Naive thymus-derived CD4-positive, alpha-beta T cell (primary cell): ENCODE results near the gene PLEKHM1. TPM values are rescaled to one million over a fixed set of nuclear protein-coding genes. Genes with fewer than 3 reads are reported as not detected.

Experiments
- ATAC-seq: fragments of 150-1000 bp; cut with Tn5 transposase; 2 replicates; pipeline ENCODE4 v1.10.0; 2021; ENCODE audit warnings: mild to moderate bottlenecking, moderate library complexity
- CTCF ChIA-PET: fragments of 350-600 bp; sonication (Branson Sonifier 250); formaldehyde crosslinking; loops from one replicate; lab custom pipeline; 2021; ENCODE audit warnings: antibody characterized with exemption; lab: Charles Lee
- POLR2A ChIA-PET: fragments of 350-600 bp; sonication (Branson Sonifier 250); formaldehyde crosslinking; loops from one replicate; lab custom pipeline; 2021; ENCODE audit warnings: antibody characterized with exemption, inconsistent platforms; lab: Charles Lee
- DNase-seq, 9 donors: peaks; one replicate each; pipeline versions ENCODE4 v3.0.0 to v3.0.0-alpha.2; 2020 to 2022; ENCODE audit warnings: mixed read lengths in 1 of 9
- H3K27ac ChIP-seq: one replicate; pipeline ENCODE4 v1.7.0; 2013; ENCODE audit warnings: mild to moderate bottlenecking, low read depth, low read length, moderate library complexity
- H3K27me3 ChIP-seq, 2 donors: one replicate each; pipeline ENCODE4 v1.7.0; 2013; ENCODE audit warnings: low read length in 2 of 2, mild to moderate bottlenecking in 2 of 2, moderate library complexity in 2 of 2; ENCODE audit not compliant: control insufficient read depth in 2 of 2, insufficient read depth in 2 of 2
- H3K36me3 ChIP-seq, 3 experiments: 1 replicate in 2 of 3; 2 replicates in 1 of 3; pipeline ENCODE4 v1.7.0; 2013; ENCODE audit warnings: low read length in 3 of 3, mild to moderate bottlenecking in 3 of 3, moderate library complexity in 1 of 3; ENCODE audit not compliant: insufficient read depth in 3 of 3, control insufficient read depth in 2 of 3
- H3K4me1 ChIP-seq, 2 donors: one replicate each; pipeline ENCODE4 v1.7.0; 2013; ENCODE audit warnings: low read length in 2 of 2, mild to moderate bottlenecking in 2 of 2, moderate library complexity in 1 of 2; ENCODE audit not compliant: control insufficient read depth in 2 of 2, insufficient read depth in 2 of 2
- H3K4me3 ChIP-seq: 2 replicates; pipeline ENCODE4 v1.7.0; 2013; ENCODE audit warnings: mild to moderate bottlenecking, low read length
- H3K9me3 ChIP-seq, 3 experiments: 1 replicate in 2 of 3; 2 replicates in 1 of 3; pipeline ENCODE4 v1.7.0; 2013; ENCODE audit warnings: low read length in 3 of 3; ENCODE audit not compliant: control insufficient read depth in 2 of 3
- H3K27ac Mint-ChIP-seq, 9 donors: one replicate each; pipeline ENCODE4 v1.8.0; 2020 to 2022; ENCODE audit warnings: mixed read lengths in 9 of 9, mild to moderate bottlenecking in 8 of 9, moderate library complexity in 5 of 9, inconsistent platforms in 2 of 9
- H3K27me3 Mint-ChIP-seq, 5 donors: one replicate each; pipeline ENCODE4 v1.8.0; 2021 to 2022; ENCODE audit warnings: mixed read lengths in 5 of 5, mild to moderate bottlenecking in 1 of 5
- H3K36me3 Mint-ChIP-seq, 5 donors: one replicate each; pipeline ENCODE4 v1.8.0; 2020 to 2022; ENCODE audit warnings: mixed read lengths in 5 of 5, mild to moderate bottlenecking in 3 of 5, inconsistent platforms in 1 of 5
- H3K4me1 Mint-ChIP-seq, 7 donors: one replicate each; pipeline ENCODE4 v1.8.0; 2020 to 2022; ENCODE audit warnings: mixed read lengths in 7 of 7, mild to moderate bottlenecking in 3 of 7, inconsistent platforms in 1 of 7
- H3K4me3 Mint-ChIP-seq, 10 donors: one replicate each; pipeline ENCODE4 v1.8.0; 2020 to 2022; ENCODE audit warnings: mild to moderate bottlenecking in 10 of 10, mixed read lengths in 10 of 10, moderate library complexity in 6 of 10, inconsistent platforms in 2 of 10
- H3K9me3 Mint-ChIP-seq, 11 donors: one replicate each; pipeline ENCODE4 v1.8.0; 2020 to 2022; ENCODE audit warnings: mixed read lengths in 11 of 11, mild to moderate bottlenecking in 4 of 11, inconsistent platforms in 1 of 11, moderate library complexity in 1 of 11
- intact Hi-C, 2 donors: fragments of 100-400 bp; cut with micrococcal nuclease; formaldehyde crosslinking; loops; one replicate each; pipeline ENCODE4 v1.15.1; 2023
- polyA plus RNA-seq, 2 donors: library from polyadenylated mRNA; unstranded; fragments of 300-500 nt; fragmentation: Illumina TruSeq; gene quantifications; one replicate each; pipeline ENCODE4 v1.2.3, GENCODE V29; 2021
- total RNA-seq, 6 experiments: library from RNA in 5 of 6; stranded (reverse) in 5 of 6; gene quantifications; 1 replicate in 5 of 6; 2 replicates in 1 of 6; pipeline ENCODE4 v1.2.3 and lab custom pipeline; 2021 to 2026

The PLEKHM1 gene
- total and polyA plus RNA-seq, 7 experiments from 2014 or later: 11.5 to 111 (median 76.3) TPM

DNA sequence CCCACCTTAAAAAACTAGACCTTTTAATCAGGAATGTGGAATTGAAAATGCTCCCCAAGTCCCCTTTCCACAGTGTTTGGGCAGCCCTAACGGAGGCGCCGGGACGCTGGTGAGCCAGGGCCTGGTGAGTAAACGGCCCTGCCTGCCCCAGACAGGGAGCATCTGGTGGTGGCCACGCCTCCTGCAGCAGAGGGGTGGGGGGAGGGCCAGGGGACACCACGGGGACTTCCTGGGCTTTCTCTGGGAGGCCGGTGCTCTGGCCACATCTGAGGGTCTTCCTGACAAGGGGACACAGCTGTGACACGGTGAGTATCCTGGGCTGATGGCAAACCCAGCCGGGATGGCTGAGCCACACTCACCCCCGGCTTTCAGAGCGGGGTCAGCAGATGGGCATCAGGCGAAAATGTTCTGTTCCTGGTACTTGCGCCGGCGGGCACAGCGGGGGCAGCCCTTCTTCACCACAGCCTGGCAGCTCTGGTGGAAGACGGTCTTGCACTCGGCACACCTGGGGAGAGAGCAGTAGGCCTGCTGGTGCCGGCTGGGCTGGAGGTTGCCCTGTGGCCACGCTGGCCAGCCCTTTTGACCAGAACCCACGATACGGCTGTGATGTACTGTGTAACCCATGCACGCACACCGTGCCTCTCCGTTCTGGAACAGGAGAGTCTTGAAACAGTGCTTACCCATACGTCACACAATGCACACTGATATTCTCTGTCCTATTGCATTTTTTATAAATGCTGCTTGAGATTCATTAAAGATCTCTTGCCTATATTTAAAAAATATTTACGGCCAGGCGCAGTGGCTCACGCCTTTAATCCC, 52.8 kb downstream of the PLEKHM1 start:
- intact Hi-C loops: no loop called here
- ChIA-PET CTCF (no interaction called here), POLR2A (no interaction called here)
- H3K4me3 ChIP-seq: no peak overlapping the region
- H3K4me1 ChIP-seq: no peaks in the 10 kb centered on the region
- ATAC-seq (no peak), DNase-seq (no peak)
- no peaks in the 10 kb centered on the region for H3K27me3 ChIP-seq
- Mint-ChIP-seq H3K4me3 (no peak overlapping the region), H3K27me3 (no peaks in the 10 kb centered on the region), H3K27ac (peak overlapping the region in 1 of 9 donors; percentile 26), H3K36me3 (peaks cover 0 to 6% (median 0%) of the 10 kb centered on the region in 5 donors), H3K4me1 (peaks cover 0 to 22% (median 9%) of the 10 kb centered on the region in 7 donors), H3K9me3 (no peaks in the 10 kb centered on the region)
- H3K27ac ChIP-seq: no peak overlapping the region
- H3K36me3 ChIP-seq: peaks cover 0 to 39% (median 0%) of the 10 kb centered on the region in 3 experiments
- no peaks in the 10 kb centered on the region for H3K9me3 ChIP-seq

- peaks cover 0 to 17% (median 9%) of the 10 kb centered on the region in 7 donors for H3K4me1 Mint-ChIP-seq
- Histone ChIP-seq H3K27ac (no peak overlapping the region), H3K4me3 (no peak overlapping the region), H3K36me3 (peaks cover 0 to 39% (median 0%) of the 10 kb centered on the region in 3 experiments), H3K27me3 (no peaks in the 10 kb centered on the region), H3K9me3 (no peaks in the 10 kb centered on the region), H3K4me1 (no peaks in the 10 kb centered on the region)
- no peak overlapping the region for H3K4me3 Mint-ChIP-seq
- no peak for ATAC-seq
- H3K27me3 Mint-ChIP-seq: no peaks in the 10 kb centered on the region
- POLR2A ChIA-PET: no interaction called here
- no peaks in the 10 kb centered on the region for H3K9me3 Mint-ChIP-seq
- H3K36me3 Mint-ChIP-seq: peaks cover 0 to 6% (median 0%) of the 10 kb centered on the region in 5 donors
- intact Hi-C loops: no loop called here
- no peak for DNase-seq
- CTCF ChIA-PET: no interaction called here
- no peak overlapping the region for H3K27ac Mint-ChIP-seq
These were observed 53.7 kb downstream of the PLEKHM1 start for GRCh38 chr17:45436625-45437464.

- no peak overlapping the region for H3K27ac ChIP-seq
- POLR2A ChIA-PET: no interaction called here
- H3K36me3 Mint-ChIP-seq: peaks cover 0 to 6% (median 0%) of the 10 kb centered on the region in 5 donors
- H3K36me3 ChIP-seq: peaks cover 0 to 39% (median 0%) of the 10 kb centered on the region in 3 experiments
- H3K4me1 ChIP-seq: peaks cover 0 to 1% of the 10 kb centered on the region in 2 donors
- intact Hi-C loops: no loop called here
- CTCF ChIA-PET: no interaction called here
- no peaks in the 10 kb centered on the region for H3K9me3 Mint-ChIP-seq
- H3K27me3 Mint-ChIP-seq: no peaks in the 10 kb centered on the region
- no peak overlapping the region for H3K4me3 Mint-ChIP-seq
- H3K27me3 ChIP-seq: no peaks in the 10 kb centered on the region
- ATAC-seq (no peak), DNase-seq (no peak)
- H3K27ac Mint-ChIP-seq: peak overlapping the region in 1 of 9 donors; percentile 10
- peaks cover 2 to 14% (median 11%) of the 10 kb centered on the region in 7 donors for H3K4me1 Mint-ChIP-seq
- H3K4me3 ChIP-seq: no peak overlapping the region
- H3K9me3 ChIP-seq: no peaks in the 10 kb centered on the region
These were observed 54.4 kb downstream of the PLEKHM1 start for GRCh38 chr17:45436161-45436560.

DNA sequence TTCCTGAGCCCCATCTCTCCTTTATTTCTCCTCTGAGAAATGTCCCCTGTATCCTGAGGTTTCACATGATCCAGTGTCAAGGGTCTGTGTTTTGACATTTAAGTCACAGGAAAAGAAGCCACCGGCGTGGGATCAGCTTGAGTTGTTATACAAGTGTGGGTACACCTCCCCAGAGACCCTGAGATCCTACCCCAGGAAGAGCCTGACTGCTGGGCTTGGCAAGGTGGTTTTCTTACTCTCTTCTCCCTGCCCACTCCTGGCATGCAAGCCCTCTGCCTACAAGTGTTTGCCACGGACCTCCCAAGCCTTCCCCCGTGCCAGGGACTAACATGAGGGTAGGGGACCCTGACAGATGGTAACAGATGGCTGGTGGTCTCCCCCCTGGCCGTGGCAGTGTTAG, 55.0 kb downstream of the PLEKHM1 start:
- peaks cover 0 to 39% (median 0%) of the 10 kb centered on the region in 3 experiments for H3K36me3 ChIP-seq
- ATAC-seq: no peak
- no peak overlapping the region for H3K27ac ChIP-seq
- DNase-seq: no peak
- H3K9me3 Mint-ChIP-seq: no peaks in the 10 kb centered on the region
- H3K27ac Mint-ChIP-seq: peak overlapping the region in 8 of 9 donors; percentile 29 to 93 (median 61)
- H3K4me1 ChIP-seq: peaks cover 0 to 6% of the 10 kb centered on the region in 2 donors
- H3K36me3 Mint-ChIP-seq: peaks cover 0 to 6% (median 0%) of the 10 kb centered on the region in 5 donors
- no peaks in the 10 kb centered on the region for H3K9me3 ChIP-seq
- H3K4me3 ChIP-seq: no peak overlapping the region
- no peaks in the 10 kb centered on the region for H3K27me3 ChIP-seq
- H3K4me1 Mint-ChIP-seq: peaks cover 9 to 15% (median 13%) of the 10 kb centered on the region in 7 donors
- ChIA-PET POLR2A (no interaction called here), CTCF (no interaction called here)
- intact Hi-C loops: no loop called here
- H3K4me3 Mint-ChIP-seq: no peak overlapping the region
- H3K27me3 Mint-ChIP-seq: no peaks in the 10 kb centered on the region

DNA sequence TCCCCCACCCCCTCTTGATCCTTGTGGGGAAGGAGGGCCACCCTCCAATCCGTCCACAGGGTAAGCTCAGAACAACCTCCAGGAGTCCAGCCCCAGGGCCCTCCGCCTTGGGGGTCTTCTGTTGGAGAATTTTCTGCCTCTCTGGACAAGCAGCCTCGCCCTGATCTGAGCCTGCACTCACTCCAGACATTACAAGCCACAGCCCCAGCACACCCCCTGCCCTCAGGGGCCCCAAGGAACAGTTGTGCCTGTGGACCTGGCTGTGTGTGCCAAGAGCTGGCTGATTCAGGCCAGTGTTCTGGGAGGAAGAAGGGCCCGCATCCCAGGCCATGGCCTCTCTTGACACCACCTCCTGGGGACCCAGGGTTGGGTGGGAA, 57.4 kb downstream of the PLEKHM1 start:
- CTCF ChIA-PET: interaction anchor here (0.6 kb wide), 1 partner anchor 301 kb away, joined by 3 read pairs; the partner anchor contains the start of gene PLCD3
- peaks cover 7 to 10% of the 10 kb centered on the region in 2 donors for H3K4me1 ChIP-seq
- Mint-ChIP-seq H3K9me3 (no peaks in the 10 kb centered on the region), H3K4me3 (peak overlapping the region in 9 of 10 donors; percentile 50 to 88 (median 67)), H3K4me1 (peaks cover 13 to 25% (median 22%) of the 10 kb centered on the region in 7 donors), H3K27me3 (no peaks in the 10 kb centered on the region), H3K27ac (peak overlapping the region in 8 of 9 donors; percentile 8 to 87 (median 40)), H3K36me3 (peaks cover 0 to 3% (median 0%) of the 10 kb centered on the region in 5 donors)
- DNase-seq (no peak), ATAC-seq (no peak)
- intact Hi-C loops: loop anchor here in 1 of 2 donors (5.0 kb wide), 1 partner anchor 149 kb away; no protein-coding TSS in a partner anchor
- H3K27ac ChIP-seq: peak overlapping the region; percentile 17
- POLR2A ChIA-PET: no interaction called here
- H3K36me3 ChIP-seq: peaks cover 0 to 22% (median 0%) of the 10 kb centered on the region in 3 experiments
- no peaks in the 10 kb centered on the region for H3K9me3 ChIP-seq
- H3K4me3 ChIP-seq: no peak overlapping the region
- no peaks in the 10 kb centered on the region for H3K27me3 ChIP-seq

- ChIA-PET POLR2A (interaction anchor here (0.6 kb wide), 1 partner anchor 1635 kb away, joined by 7 read pairs; no protein-coding TSS in a partner anchor), CTCF (no interaction called here)
- Histone ChIP-seq H3K9me3 (no peaks in the 10 kb centered on the region), H3K4me1 (peaks cover 11 to 14% of the 10 kb centered on the region in 2 donors), H3K36me3 (peaks cover 0 to 18% (median 0%) of the 10 kb centered on the region in 3 experiments), H3K27me3 (no peaks in the 10 kb centered on the region), H3K4me3 (peak within 1 kb of the TSS; percentile 59), H3K27ac (peak within 1 kb of the TSS; percentile 17)
- H3K27me3 Mint-ChIP-seq: no peaks in the 10 kb centered on the region
- H3K27ac Mint-ChIP-seq: peak within 1 kb of the TSS in 8 of 9 donors; percentile 34 to 87 (median 60)
- peak; percentile 23 for ATAC-seq
- H3K9me3 Mint-ChIP-seq: no peaks in the 10 kb centered on the region
- peak within 1 kb of the TSS; percentile 74 to 90 (median 84) for H3K4me3 Mint-ChIP-seq
- H3K36me3 Mint-ChIP-seq: peaks cover 0 to under 1% (median 0%) of the 10 kb centered on the region in 5 donors
- peaks cover 14 to 27% (median 26%) of the 10 kb centered on the region in 7 donors for H3K4me1 Mint-ChIP-seq
- DNase-seq: no peak
- intact Hi-C loops: loop anchor here in 1 of 2 donors (5.0 kb wide), 1 partner anchor 150 kb away; no protein-coding TSS in a partner anchor
These were observed 57.9 kb downstream of the PLEKHM1 start, which contains the start of gene ARHGAP27 for GRCh38 chr17:45432405-45433158. TSS of gene ARHGAP27 (minus strand) at chr17:45432870. CDS start at chr17:45430279, 2,591 bp downstream.
